CD4-positive, alpha-beta T cell (primary cell): ENCODE data around the gene RFC4. TPM values are rescaled to one million over a fixed set of nuclear protein-coding genes. Genes with fewer than 3 reads are reported as not detected.
"Not testable (repeated sequence)": the region's sequence is repeated elsewhere in the genome, so short reads cannot be mapped to it uniquely, and the experiment has no call there.

Source experiments
- ATAC-seq: fragments of 200-7000 bp; cut with Tn5 transposase; one replicate; pipeline ENCODE4 v1.10.0; 2022; ENCODE audit warnings: mild to moderate bottlenecking; ENCODE audit not compliant: poor library complexity
- CTCF ChIA-PET: fragments of 350-600 bp; sonication (Branson Sonifier 250); formaldehyde crosslinking; loops from one replicate; lab custom pipeline; 2021; ENCODE audit warnings: antibody characterized with exemption, inconsistent platforms; lab: Charles Lee
- POLR2A ChIA-PET: fragments of 350-600 bp; sonication (Branson Sonifier 250); formaldehyde crosslinking; loops from one replicate; lab custom pipeline; 2021; ENCODE audit warnings: antibody characterized with exemption, inconsistent platforms; lab: Charles Lee
- DNase-seq, 14 experiments: peaks; one replicate each; pipeline ENCODE4 v3.0.0-alpha.2; 2013 to 2020; ENCODE audit warnings: mixed read lengths in 2 of 14
- H3K27ac ChIP-seq, 2 donors: one replicate each; pipeline versions ENCODE4 v1.5.1 to v1.7.0; 2013; ENCODE audit warnings: low read length in 2 of 2, low read depth in 1 of 2, mild to moderate bottlenecking in 1 of 2
- H3K27me3 ChIP-seq, 2 experiments: 1 replicate in 1 of 2; 2 replicates in 1 of 2; pipeline versions ENCODE4 v1.6.1 to v1.7.0; 2013; ENCODE audit warnings: low read length in 2 of 2, control low read depth in 1 of 2, mild to moderate bottlenecking in 1 of 2, moderate library complexity in 1 of 2; ENCODE audit not compliant: insufficient read depth in 2 of 2, control insufficient read depth in 1 of 2
- H3K36me3 ChIP-seq: one replicate; pipeline ENCODE4 v1.6.1; 2013; ENCODE audit warnings: low read length, control low read depth; ENCODE audit not compliant: insufficient read depth
- H3K4me1 ChIP-seq: one replicate; pipeline ENCODE4 v1.6.1; 2013; ENCODE audit warnings: low read length, control low read depth; ENCODE audit not compliant: insufficient read depth
- H3K4me3 ChIP-seq: one replicate; pipeline ENCODE4 v1.5.1; 2013; ENCODE audit warnings: mild to moderate bottlenecking, low read length, moderate library complexity
- H3K9me3 ChIP-seq, 2 experiments: 1 replicate in 1 of 2; 2 replicates in 1 of 2; pipeline versions ENCODE4 v1.6.1 to v1.7.0; 2013; ENCODE audit warnings: low read length in 2 of 2, mild to moderate bottlenecking in 2 of 2, control low read depth in 1 of 2, moderate library complexity in 1 of 2; ENCODE audit not compliant: control insufficient read depth in 1 of 2, insufficient read depth in 1 of 2
- H3K27ac Mint-ChIP-seq: one replicate; pipeline ENCODE4 v1.8.0; 2020; ENCODE audit warnings: mixed read lengths
- H3K27me3 Mint-ChIP-seq: one replicate; pipeline ENCODE4 v1.8.0; 2021; ENCODE audit warnings: mixed read lengths
- H3K36me3 Mint-ChIP-seq: one replicate; pipeline ENCODE4 v1.8.0; 2021; ENCODE audit warnings: low read depth, mixed read lengths
- H3K4me1 Mint-ChIP-seq: one replicate; pipeline ENCODE4 v1.8.0; 2021; ENCODE audit warnings: low read depth, mixed read lengths
- H3K4me3 Mint-ChIP-seq: one replicate; pipeline ENCODE4 v1.8.0; 2020; ENCODE audit warnings: mild to moderate bottlenecking, mixed read lengths
- H3K9me3 Mint-ChIP-seq: one replicate; pipeline ENCODE4 v1.8.0; 2020; ENCODE audit warnings: mixed read lengths
- intact Hi-C, 2 experiments: fragments of 100-400 bp; cut with DNase I in 1 of 2; cut with micrococcal nuclease in 1 of 2; formaldehyde crosslinking; loops; one replicate each; pipeline versions ENCODE4 v1.15.1 to v1.9.0; 2023 to 2025; cut with DNase I, micrococcal nuclease
- total RNA-seq, 174 experiments: library from RNA in 2 of 174; stranded (reverse) in 2 of 174; gene quantifications; one replicate each; pipeline ENCODE4 v1.2.3 and lab custom pipeline; 2021 to 2026
- TF ChIP-seq, protein P1 (sequence below): fragments of 200-600 bp; IDR thresholded peaks from one replicate; pipeline ENCODE4 v1.8.0; 2022; ENCODE audit warnings: antibody characterized with exemption, mild to moderate bottlenecking

Gene RFC4
- total RNA-seq, 2 experiments from 2014 or later: 8.6 to 12.6 TPM

DNA sequence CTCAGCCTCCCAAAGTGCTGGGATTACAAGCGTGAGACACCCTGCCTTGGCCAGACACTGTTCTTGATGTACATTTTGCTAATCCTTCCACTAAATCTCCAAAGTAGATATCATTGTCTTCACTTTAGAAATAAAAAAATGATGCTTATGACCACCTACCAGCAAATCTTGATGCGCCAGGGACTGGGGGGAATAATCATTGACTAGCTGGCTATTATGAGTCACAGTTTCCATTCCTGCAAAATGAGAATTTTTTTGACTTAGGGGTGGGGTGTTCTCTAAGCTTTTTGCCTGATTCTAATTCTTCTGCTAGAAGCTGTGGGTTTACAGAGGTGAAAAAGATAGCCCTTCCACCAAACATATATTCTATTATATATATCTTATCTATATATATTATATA, 17.1 kb upstream of the RFC4 start:
- ATAC-seq: no peak
- Histone ChIP-seq H3K27ac (no peak overlapping the region), H3K36me3 (no peaks in the 10 kb centered on the region), H3K4me1 (peaks cover 26% of the 10 kb centered on the region), H3K9me3 (no peaks in the 10 kb centered on the region), H3K27me3 (peaks cover 22 to 33% of the 10 kb centered on the region in 2 experiments), H3K4me3 (no peak overlapping the region)
- DNase-seq: no peak
- Mint-ChIP-seq H3K36me3 (no peaks in the 10 kb centered on the region), H3K4me3 (no peak overlapping the region), H3K4me1 (peaks cover 21% of the 10 kb centered on the region), H3K27me3 (peaks cover 30% of the 10 kb centered on the region), H3K9me3 (no peaks in the 10 kb centered on the region), H3K27ac (no peak overlapping the region)
- CTCF ChIA-PET: interaction anchor here (4.0 kb wide), 1 partner anchor 208 kb away, joined by 49 read pairs; no protein-coding TSS in a partner anchor
- TF ChIP-seq, protein P1, sequence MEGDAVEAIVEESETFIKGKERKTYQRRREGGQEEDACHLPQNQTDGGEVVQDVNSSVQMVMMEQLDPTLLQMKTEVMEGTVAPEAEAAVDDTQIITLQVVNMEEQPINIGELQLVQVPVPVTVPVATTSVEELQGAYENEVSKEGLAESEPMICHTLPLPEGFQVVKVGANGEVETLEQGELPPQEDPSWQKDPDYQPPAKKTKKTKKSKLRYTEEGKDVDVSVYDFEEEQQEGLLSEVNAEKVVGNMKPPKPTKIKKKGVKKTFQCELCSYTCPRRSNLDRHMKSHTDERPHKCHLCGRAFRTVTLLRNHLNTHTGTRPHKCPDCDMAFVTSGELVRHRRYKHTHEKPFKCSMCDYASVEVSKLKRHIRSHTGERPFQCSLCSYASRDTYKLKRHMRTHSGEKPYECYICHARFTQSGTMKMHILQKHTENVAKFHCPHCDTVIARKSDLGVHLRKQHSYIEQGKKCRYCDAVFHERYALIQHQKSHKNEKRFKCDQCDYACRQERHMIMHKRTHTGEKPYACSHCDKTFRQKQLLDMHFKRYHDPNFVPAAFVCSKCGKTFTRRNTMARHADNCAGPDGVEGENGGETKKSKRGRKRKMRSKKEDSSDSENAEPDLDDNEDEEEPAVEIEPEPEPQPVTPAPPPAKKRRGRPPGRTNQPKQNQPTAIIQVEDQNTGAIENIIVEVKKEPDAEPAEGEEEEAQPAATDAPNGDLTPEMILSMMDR: no peak
- POLR2A ChIA-PET: interaction anchor here (5.3 kb wide), 1 partner anchor 39 kb away, joined by 69 read pairs; the partner anchor contains the start of gene EIF4A2
- intact Hi-C loops: loop anchor here (5.0 to 10.0 kb wide), 3 partner anchors 101 to 839 kb away; no protein-coding TSS in a partner anchor

GRCh38 chr3:186822388-186822759, 16.1 kb upstream of the RFC4 start:
- POLR2A ChIA-PET: not testable (repeated sequence)

DNA sequence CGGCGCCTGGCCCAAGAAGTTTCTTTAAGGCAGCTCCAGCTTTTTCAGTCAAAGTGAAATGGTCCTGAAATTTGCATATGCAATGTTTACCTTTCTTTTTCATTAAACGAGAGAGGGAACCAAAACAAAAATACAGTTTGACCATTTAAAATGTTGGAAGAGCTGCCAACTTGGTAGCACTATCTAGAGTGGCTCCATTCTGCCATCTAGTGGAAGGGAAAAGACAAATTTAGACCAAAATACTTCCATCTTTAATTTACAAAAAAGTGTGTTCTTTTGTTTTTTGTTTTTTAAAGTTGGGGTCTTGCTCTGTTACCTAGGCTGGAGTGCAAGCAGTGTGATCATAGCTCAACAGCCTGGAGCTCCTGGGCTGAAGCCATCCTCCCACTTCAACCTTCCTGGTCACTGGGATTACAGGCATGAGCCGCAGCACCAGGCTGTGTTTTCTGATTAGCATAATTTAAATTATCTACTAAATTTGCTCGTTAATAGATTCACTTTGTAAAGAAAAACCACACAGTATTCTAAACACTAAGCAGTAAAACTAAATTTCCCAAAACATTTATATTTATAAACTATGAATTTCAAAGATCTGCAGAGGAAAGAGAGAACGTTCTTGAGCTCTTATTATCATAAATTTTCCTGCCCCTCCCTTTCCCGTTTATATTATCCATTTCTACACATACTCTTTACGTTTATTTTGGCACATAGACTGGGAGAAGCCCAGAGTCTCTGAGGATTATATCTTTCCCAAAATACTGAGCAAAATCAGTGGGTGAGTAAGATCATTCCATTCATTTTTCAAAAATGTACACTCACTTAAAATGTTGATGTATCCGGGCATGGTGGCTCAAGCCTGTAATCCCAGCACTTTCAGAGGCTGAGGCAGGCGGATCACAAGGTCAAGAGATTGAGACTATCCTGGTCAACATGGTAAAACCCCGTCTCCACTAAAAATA, 15.4 kb upstream of the RFC4 start:
- DNase-seq: peak in 4 of 14 experiments; percentile 31 to 75 (median 70)
- Mint-ChIP-seq H3K27me3 (peaks cover 20% of the 10 kb centered on the region), H3K27ac (no peak overlapping the region), H3K9me3 (no peaks in the 10 kb centered on the region), H3K4me3 (no peak overlapping the region), H3K4me1 (peaks cover 14% of the 10 kb centered on the region), H3K36me3 (no peaks in the 10 kb centered on the region)
- Histone ChIP-seq H3K9me3 (no peaks in the 10 kb centered on the region), H3K4me3 (no peak overlapping the region), H3K4me1 (peaks cover 16% of the 10 kb centered on the region), H3K27ac (no peak overlapping the region), H3K36me3 (no peaks in the 10 kb centered on the region), H3K27me3 (peaks cover 20 to 25% of the 10 kb centered on the region in 2 experiments)
- CTCF ChIA-PET: interaction anchor here (0.7 to 4.0 kb wide), 8 partner anchors 13 to 878 kb away, joined by 3 to 49 read pairs (median 4); partner anchors contain the start of genes EIF4A2 and RFC4
- intact Hi-C loops: loop anchor here (1.0 to 10.0 kb wide), 5 partner anchors 99 to 839 kb away; no protein-coding TSS in a partner anchor
- ATAC-seq: no peak
- TF ChIP-seq, protein P1: peak; percentile 78
- POLR2A ChIA-PET: interaction anchor here (1.0 to 1.8 kb wide), 4 partner anchors 15 to 207 kb away, joined by 5 to 11 read pairs (median 6); partner anchors contain the start of gene EIF4A2

More at GRCh38 chr3:186822388-186822759, 16.1 kb upstream of the RFC4 start:
- CTCF ChIA-PET: interaction anchor here (1.2 to 4.0 kb wide), 4 partner anchors 39 to 879 kb away, joined by 3 to 49 read pairs (median 4); partner anchors contain the start of gene EIF4A2
- not testable (repeated sequence) for H3K4me3 Mint-ChIP-seq, H3K36me3 Mint-ChIP-seq, H3K9me3 Mint-ChIP-seq, H3K4me3 ChIP-seq, H3K9me3 ChIP-seq, H3K27ac ChIP-seq, DNase-seq, H3K27ac Mint-ChIP-seq, H3K36me3 ChIP-seq, ATAC-seq
- H3K4me1 ChIP-seq: peaks cover 18% of the 10 kb centered on the region
- peaks cover 22 to 26% of the 10 kb centered on the region in 2 experiments for H3K27me3 ChIP-seq
- intact Hi-C loops: loop anchor here (5.0 to 10.0 kb wide), 3 partner anchors 100 to 838 kb away; no protein-coding TSS in a partner anchor
- Mint-ChIP-seq H3K4me1 (peaks cover 17% of the 10 kb centered on the region), H3K27me3 (peaks cover 23% of the 10 kb centered on the region)
